Astrocyte (in vitro differentiated cells and primary cell): Measurements from ENCODE around the gene NPIPA7. TPM values are rescaled to one million over a fixed set of nuclear protein-coding genes. Genes with fewer than 3 reads are reported as not detected.
"Not testable (repeated sequence)": the region's sequence is repeated elsewhere in the genome, so short reads cannot be mapped to it uniquely, and the experiment has no call there.

Experiments used
- DNase-seq: peaks from one replicate; pipeline ENCODE4 v3.0.0-alpha.2; 2010; ENCODE audit warnings: low read depth
- FAIRE-seq: peaks from 2 replicates; lab custom pipeline; 2011; peaks lifted over from hg19 to GRCh38; lab: Jason Lieb, UNC
- H2AFZ ChIP-seq: 2 replicates; pipeline ENCODE4 v1.6.0; 2012; ENCODE audit warnings: low read depth, low read length, inconsistent platforms
- H3K27ac ChIP-seq: 2 replicates; pipeline ENCODE4 v1.5.1; 2011; ENCODE audit warnings: low read depth, low read length, inconsistent platforms
- H3K27me3 ChIP-seq: 2 replicates; pipeline ENCODE4 v1.6.0; 2011; ENCODE audit warnings: low read length, inconsistent platforms; ENCODE audit not compliant: insufficient read depth
- H3K36me3 ChIP-seq: 2 replicates; pipeline ENCODE4 v1.5.1; 2011; ENCODE audit warnings: low read length, inconsistent platforms; ENCODE audit not compliant: insufficient read depth
- H3K4me1 ChIP-seq: 2 replicates; pipeline ENCODE4 v1.5.1; 2011; ENCODE audit warnings: low read length, inconsistent platforms; ENCODE audit not compliant: insufficient read depth
- H3K4me2 ChIP-seq: 2 replicates; pipeline ENCODE4 v1.6.0; 2012; ENCODE audit warnings: low read length, inconsistent platforms
- H3K4me3 ChIP-seq: 2 replicates; pipeline ENCODE4 v1.5.1; 2011; ENCODE audit warnings: low read depth, mild to moderate bottlenecking, low read length, inconsistent platforms; ENCODE audit not compliant: insufficient read depth
- H3K79me2 ChIP-seq: 2 replicates; pipeline ENCODE4 v1.6.0; 2012; ENCODE audit warnings: mild to moderate bottlenecking, low read length, inconsistent platforms; ENCODE audit not compliant: insufficient read depth
- H3K9ac ChIP-seq: 2 replicates; pipeline ENCODE4 v1.6.0; 2012; ENCODE audit warnings: mild to moderate bottlenecking, low read length, inconsistent platforms
- H3K9me3 ChIP-seq: 2 replicates; pipeline ENCODE4 v1.5.1; 2012; ENCODE audit warnings: low read depth, mild to moderate bottlenecking, low read length, inconsistent platforms; ENCODE audit not compliant: insufficient read depth
- H4K20me1 ChIP-seq: 2 replicates; pipeline ENCODE4 v1.6.0; 2012; ENCODE audit warnings: low read length, inconsistent platforms; ENCODE audit not compliant: insufficient read depth
- H3K27ac Mint-ChIP-seq: one replicate; pipeline ENCODE4 v1.8.0; 2021; ENCODE audit warnings: mild to moderate bottlenecking, mixed read lengths; ENCODE audit not compliant: unreplicated experiment
- H3K27me3 Mint-ChIP-seq: one replicate; pipeline ENCODE4 v1.8.0; 2021; ENCODE audit warnings: low read depth, mixed read lengths; ENCODE audit not compliant: unreplicated experiment
- H3K36me3 Mint-ChIP-seq: one replicate; pipeline ENCODE4 v1.8.0; 2021; ENCODE audit warnings: low read depth, mixed read lengths; ENCODE audit not compliant: unreplicated experiment
- H3K4me1 Mint-ChIP-seq: one replicate; pipeline ENCODE4 v1.8.0; 2021; ENCODE audit warnings: low read depth, mixed read lengths; ENCODE audit not compliant: unreplicated experiment
- H3K4me3 Mint-ChIP-seq: one replicate; pipeline ENCODE4 v1.8.0; 2021; ENCODE audit warnings: mild to moderate bottlenecking, moderate library complexity, mixed read lengths; ENCODE audit not compliant: unreplicated experiment
- H3K9me3 Mint-ChIP-seq: one replicate; pipeline ENCODE4 v1.8.0; 2021; ENCODE audit warnings: mild to moderate bottlenecking, mixed read lengths; ENCODE audit not compliant: unreplicated experiment
- total RNA-seq: library from RNA; stranded (reverse); gene quantifications from 2 replicates; pipeline ENCODE4 v1.2.1, GENCODE V29; 2021

Gene NPIPA7
- total RNA-seq, 1 donor from 2014 or later = 8.0 TPM

- not testable (repeated sequence) for H3K9me3 ChIP-seq, H3K36me3 ChIP-seq, H4K20me1 ChIP-seq, H3K9me3 Mint-ChIP-seq, H3K4me1 ChIP-seq, H3K27me3 ChIP-seq, H3K9ac ChIP-seq, H2AFZ ChIP-seq, H3K4me3 Mint-ChIP-seq, H3K27ac Mint-ChIP-seq, H3K79me2 ChIP-seq, H3K4me1 Mint-ChIP-seq, DNase-seq, H3K4me3 ChIP-seq, H3K27me3 Mint-ChIP-seq, FAIRE-seq, H3K27ac ChIP-seq, H3K4me2 ChIP-seq, H3K36me3 Mint-ChIP-seq
Measured at GRCh38 chr16:16408430-16408829, 29.5 kb downstream of the NPIPA7 start.

- not testable (repeated sequence) for H4K20me1 ChIP-seq, H3K4me2 ChIP-seq, H3K36me3 Mint-ChIP-seq, H3K27me3 Mint-ChIP-seq, H2AFZ ChIP-seq, FAIRE-seq, H3K9ac ChIP-seq, H3K27me3 ChIP-seq, H3K4me1 ChIP-seq, H3K9me3 ChIP-seq, H3K27ac ChIP-seq, DNase-seq, H3K79me2 ChIP-seq, H3K9me3 Mint-ChIP-seq, H3K36me3 ChIP-seq, H3K4me3 Mint-ChIP-seq, H3K27ac Mint-ChIP-seq, H3K4me1 Mint-ChIP-seq, H3K4me3 ChIP-seq
Measured at GRCh38 chr16:16413773-16414172, 34.8 kb downstream of the NPIPA7 start.

- not testable (repeated sequence) for DNase-seq
Measured at GRCh38 chr16:16417071-16417470, 38.1 kb downstream of the NPIPA7 start.

GRCh38 chr16:16417914-16418544, 39.1 kb downstream of the NPIPA7 start:
- H3K27me3 ChIP-seq, H3K27ac ChIP-seq, DNase-seq, H3K36me3 ChIP-seq, H3K4me2 ChIP-seq, H3K9me3 ChIP-seq, H3K4me3 Mint-ChIP-seq, H3K4me1 Mint-ChIP-seq, H4K20me1 ChIP-seq, H3K79me2 ChIP-seq, H3K9ac ChIP-seq, H3K4me1 ChIP-seq, H3K27ac Mint-ChIP-seq, FAIRE-seq, H3K27me3 Mint-ChIP-seq, H3K9me3 Mint-ChIP-seq, H2AFZ ChIP-seq, H3K4me3 ChIP-seq, H3K36me3 Mint-ChIP-seq: not testable (repeated sequence)

More at GRCh38 chr16:16417071-16417470, 38.1 kb downstream of the NPIPA7 start:
- not testable (repeated sequence) for H3K4me1 ChIP-seq, H3K27me3 Mint-ChIP-seq, H3K79me2 ChIP-seq, H3K4me1 Mint-ChIP-seq, H3K27ac Mint-ChIP-seq, H3K36me3 ChIP-seq, H3K9ac ChIP-seq, H3K9me3 Mint-ChIP-seq, H4K20me1 ChIP-seq, H3K9me3 ChIP-seq, H3K4me2 ChIP-seq, H3K27me3 ChIP-seq, H3K36me3 Mint-ChIP-seq, H3K4me3 ChIP-seq, H2AFZ ChIP-seq, H3K4me3 Mint-ChIP-seq, H3K27ac ChIP-seq, FAIRE-seq

- H3K9me3 Mint-ChIP-seq, H3K4me1 ChIP-seq, H3K4me2 ChIP-seq, H4K20me1 ChIP-seq, H3K79me2 ChIP-seq, H3K9ac ChIP-seq, H3K4me1 Mint-ChIP-seq, H3K36me3 ChIP-seq, H3K27ac ChIP-seq, H3K36me3 Mint-ChIP-seq, FAIRE-seq, H3K4me3 ChIP-seq, H3K27me3 ChIP-seq, H3K4me3 Mint-ChIP-seq, H3K27me3 Mint-ChIP-seq, H3K27ac Mint-ChIP-seq, DNase-seq, H3K9me3 ChIP-seq, H2AFZ ChIP-seq: not testable (repeated sequence)
Measured at GRCh38 chr16:16420515-16420914, 41.6 kb downstream of the NPIPA7 start.

GRCh38 chr16:16425146-16425545, 46.2 kb downstream of the NPIPA7 start:
- H3K79me2 ChIP-seq, H2AFZ ChIP-seq, H3K27me3 ChIP-seq, H3K9ac ChIP-seq, H3K9me3 ChIP-seq, H3K27ac ChIP-seq, H3K4me1 ChIP-seq, H3K9me3 Mint-ChIP-seq, DNase-seq, H3K27me3 Mint-ChIP-seq, H3K4me1 Mint-ChIP-seq, H3K36me3 Mint-ChIP-seq, H3K4me2 ChIP-seq, H3K36me3 ChIP-seq, H4K20me1 ChIP-seq, FAIRE-seq, H3K4me3 ChIP-seq, H3K4me3 Mint-ChIP-seq, H3K27ac Mint-ChIP-seq: not testable (repeated sequence)
